Fibroblast of the aortic adventitia (primary cell): ENCODE data around the gene USP48. TPM values are rescaled to one million over a fixed set of nuclear protein-coding genes. Genes with fewer than 3 reads are reported as not detected.
A peak's percentile ranks its signal among the peaks of the same experiment; 100 is the strongest.

Experiments used
- DNase-seq: peaks from one replicate; pipeline ENCODE4 v3.0.0-alpha.2; 2010; ENCODE audit warnings: low read depth
- H3K4me3 ChIP-seq: 2 replicates; pipeline ENCODE4 v1.5.1; 2011; ENCODE audit warnings: low read depth, mild to moderate bottlenecking, control low read depth, low read length, moderate library complexity
- total RNA-seq: library from RNA; depleted of rRNA; stranded (reverse); fragments of >200 nt; gene quantifications from 2 replicates; pipeline ENCODE4 v1.2.3, GENCODE V29; 2012; ENCODE audit warnings: low replicate concordance
- TF ChIP-seq, protein P1 (sequence below): IDR thresholded peaks from 2 replicates; pipeline ENCODE4 v1.5.1; 2011; ENCODE audit warnings: mild to moderate bottlenecking, low read length, control low read depth, inconsistent platforms; ENCODE audit not compliant: insufficient read depth

The USP48 gene
- total RNA-seq, 1 donor: 57.9 TPM

GRCh38 chr1:21814981-21815582 is 32.1 kb upstream of the USP48 start:
- no peak overlapping the region for H3K4me3 ChIP-seq
- TF ChIP-seq, protein P1, sequence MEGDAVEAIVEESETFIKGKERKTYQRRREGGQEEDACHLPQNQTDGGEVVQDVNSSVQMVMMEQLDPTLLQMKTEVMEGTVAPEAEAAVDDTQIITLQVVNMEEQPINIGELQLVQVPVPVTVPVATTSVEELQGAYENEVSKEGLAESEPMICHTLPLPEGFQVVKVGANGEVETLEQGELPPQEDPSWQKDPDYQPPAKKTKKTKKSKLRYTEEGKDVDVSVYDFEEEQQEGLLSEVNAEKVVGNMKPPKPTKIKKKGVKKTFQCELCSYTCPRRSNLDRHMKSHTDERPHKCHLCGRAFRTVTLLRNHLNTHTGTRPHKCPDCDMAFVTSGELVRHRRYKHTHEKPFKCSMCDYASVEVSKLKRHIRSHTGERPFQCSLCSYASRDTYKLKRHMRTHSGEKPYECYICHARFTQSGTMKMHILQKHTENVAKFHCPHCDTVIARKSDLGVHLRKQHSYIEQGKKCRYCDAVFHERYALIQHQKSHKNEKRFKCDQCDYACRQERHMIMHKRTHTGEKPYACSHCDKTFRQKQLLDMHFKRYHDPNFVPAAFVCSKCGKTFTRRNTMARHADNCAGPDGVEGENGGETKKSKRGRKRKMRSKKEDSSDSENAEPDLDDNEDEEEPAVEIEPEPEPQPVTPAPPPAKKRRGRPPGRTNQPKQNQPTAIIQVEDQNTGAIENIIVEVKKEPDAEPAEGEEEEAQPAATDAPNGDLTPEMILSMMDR: no peak
- DNase-seq: no peak

DNA sequence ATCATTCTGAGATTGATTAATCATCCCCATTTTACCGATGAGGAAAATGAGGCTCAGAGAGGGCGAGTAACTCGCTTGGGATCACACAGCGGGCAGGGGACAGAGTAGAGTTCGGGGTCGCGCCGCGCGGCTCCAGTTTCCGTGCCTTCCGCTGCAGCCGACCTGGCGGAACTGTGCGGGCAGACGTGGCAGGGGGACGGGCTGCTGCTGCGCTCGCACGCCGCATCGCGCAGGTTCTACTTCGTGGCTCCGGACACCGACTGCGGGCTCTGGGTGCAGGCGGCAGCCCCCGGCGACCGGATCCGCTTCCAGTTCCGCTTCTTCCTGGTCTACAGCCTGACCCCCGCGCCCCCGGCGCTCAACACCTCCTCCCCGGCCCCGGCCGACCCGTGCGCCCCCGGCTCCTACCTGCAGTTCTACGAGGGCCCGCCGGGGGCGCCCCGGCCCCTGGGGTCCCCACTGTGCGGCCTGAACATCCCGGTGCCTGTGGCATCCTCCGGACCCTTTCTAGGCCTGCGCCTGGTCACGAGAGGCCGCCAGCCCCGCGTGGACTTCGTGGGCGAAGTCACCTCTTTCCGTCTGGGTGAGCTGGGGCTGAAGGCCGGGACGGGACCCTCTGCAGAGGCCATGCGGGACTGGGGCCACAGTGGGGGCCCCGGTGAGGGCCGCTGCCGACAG is 31.4 kb upstream of the USP48 start:
- DNase-seq: no peak
- H3K4me3 ChIP-seq: peak overlapping the region; percentile 35
- TF ChIP-seq, protein P1: peak; percentile 54

DNA sequence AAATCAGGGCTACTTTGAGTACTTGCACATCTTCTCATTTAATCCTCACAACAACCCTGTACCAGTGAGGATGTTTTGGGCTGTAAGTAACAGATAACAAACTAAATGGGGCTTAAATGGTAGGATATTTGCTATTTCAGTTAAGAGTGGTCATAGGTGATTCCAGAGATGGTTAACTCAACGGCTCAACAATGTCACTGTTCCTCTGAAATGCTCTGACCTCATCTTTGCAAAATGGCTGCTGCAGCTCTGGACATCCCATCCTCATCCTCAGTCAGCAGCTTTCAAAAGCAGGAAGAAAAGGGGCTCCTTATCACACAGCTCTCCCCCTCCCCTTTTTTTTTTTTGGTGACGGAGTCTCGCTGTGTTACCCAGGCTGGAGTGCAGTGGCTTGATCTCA is 30.6 kb upstream of the USP48 start:
- DNase-seq: no peak
- TF ChIP-seq, protein P1: no peak
- no peak overlapping the region for H3K4me3 ChIP-seq

DNA sequence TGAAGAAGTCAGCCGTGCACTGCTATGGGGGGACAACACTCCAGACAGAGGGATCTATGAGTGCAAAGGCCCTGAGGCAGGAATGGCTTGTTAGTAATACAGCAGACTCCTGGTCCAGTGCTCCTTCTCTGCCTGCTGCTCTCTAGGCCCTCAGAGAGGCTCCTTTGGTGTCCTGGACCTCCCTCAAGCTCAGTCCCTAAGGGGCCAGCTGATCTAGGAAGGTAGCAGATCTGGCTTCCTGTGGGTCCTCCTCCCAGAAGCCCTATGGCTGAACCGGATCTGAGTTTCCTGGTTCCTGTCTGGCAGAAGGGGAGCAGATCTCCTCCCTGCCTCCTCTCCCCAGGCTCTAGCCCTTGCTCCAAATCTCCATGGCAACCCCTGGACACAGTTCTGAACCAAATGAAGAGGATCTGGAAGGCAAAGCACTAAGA is 28.9 kb upstream of the USP48 start, which contains the start of gene LDLRAD2:
Gene LDLRAD2 (plus strand): TSS at position 391 of the 431 bp plus-strand sequence. CDS start 187 bp downstream, outside the sequence.
- no peak within 1 kb of the TSS for H3K4me3 ChIP-seq
- TF ChIP-seq, protein P1: no peak
- peak; percentile 36 for DNase-seq

DNA sequence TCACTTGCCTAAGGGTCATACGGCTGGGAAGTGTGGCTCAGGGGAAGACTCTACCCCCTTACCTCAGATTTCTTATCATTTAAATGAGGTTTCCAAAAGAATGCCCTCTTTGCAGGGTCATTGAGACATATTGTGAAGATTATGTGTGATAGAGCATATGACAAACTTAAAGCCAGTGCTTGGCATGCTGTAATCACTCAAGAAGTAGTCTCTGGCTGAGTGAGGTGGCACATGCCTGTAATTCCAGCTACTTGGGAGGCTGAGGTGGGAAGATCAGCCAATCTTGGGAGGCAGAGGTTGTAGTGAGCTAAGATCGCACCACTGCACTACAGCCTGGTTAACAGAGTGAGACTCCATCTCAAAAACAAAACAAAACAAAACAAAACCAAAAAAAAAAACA is 21.6 kb upstream of the USP48 start:
- no peak overlapping the region for H3K4me3 ChIP-seq
- TF ChIP-seq, protein P1: no peak
- no peak for DNase-seq

DNA sequence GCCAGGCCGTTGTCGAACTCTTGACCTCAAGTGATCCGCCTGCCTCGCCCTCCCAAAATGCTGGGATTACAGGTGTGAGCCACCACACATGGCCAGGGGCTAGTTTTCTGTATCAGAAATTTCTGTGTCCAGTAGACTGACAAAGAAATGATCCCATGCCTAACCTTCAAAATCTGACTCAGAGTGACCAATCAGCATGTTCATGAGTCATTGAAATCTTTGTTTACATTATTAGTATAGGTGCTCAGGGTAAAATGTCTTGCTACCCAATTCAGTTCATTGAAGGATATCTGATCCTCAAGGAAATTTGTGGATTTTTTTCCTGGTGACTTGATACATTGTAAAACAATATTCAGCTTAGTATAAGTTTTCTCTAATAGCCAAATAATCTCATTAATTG is 18.2 kb upstream of the USP48 start:
- no peak overlapping the region for H3K4me3 ChIP-seq
- no peak for DNase-seq
- TF ChIP-seq, protein P1: no peak
